ENCODE data around the gene MLLT1. TPM values are rescaled to one million over a fixed set of nuclear protein-coding genes. Genes with fewer than 3 reads are reported as not detected.

Gene MLLT1
- total RNA-seq, 1 experiment from 2014 or later = 55.0 TPM

GRCh38 chr19:6239871-6240676 is 39.7 kb downstream of the MLLT1 start:
- H4K20me1 ChIP-seq (ENCODE audit: insufficient read depth) = no peaks in the 10 kb centered on the region; the same call in 1 of the 2 replicates
- TF ChIP-seq EGR1 (IDR thresholded peaks at IDR 0.05; ENCODE audit: low read depth) (no peak), CBX3 (IDR thresholded peaks at IDR 0.05; ENCODE audit: low read depth) (no peak), POLR2A (IDR thresholded peaks at IDR 0.05; ENCODE audit: borderline replicate concordance, extremely low read depth, insufficient read depth, insufficient read length) (no peak)
- intact Hi-C loops (cut with micrococcal nuclease) = no loop called here

GRCh38 chr19:6239401-6239844 is 40.4 kb downstream of the MLLT1 start:
- Histone ChIP-seq H3K27ac (ENCODE audit: low read depth, low read length) (no peak overlapping the region), H3K9me2 (ENCODE audit: insufficient read depth) (no peaks in the 10 kb centered on the region), H3K9ac (ENCODE audit: low read length) (no peak overlapping the region), H4K20me1 (ENCODE audit: insufficient read depth) (no peaks in the 10 kb centered on the region; the same call in 1 of the 2 replicates), H2AFZ (ENCODE audit: low read depth, low read length, poor library complexity, severe bottlenecking) (no peak overlapping the region), H3K4me2 (ENCODE audit: low read length) (no peak overlapping the region), H3K36me3 (ENCODE audit: control insufficient read depth in 1 of 2, insufficient read depth in 2 of 2, low read length in 2 of 2) (no peaks in the 10 kb centered on the region), H3K4me1 (ENCODE audit: control insufficient read depth in 1 of 2, insufficient read depth in 2 of 2, low read length in 2 of 2) (peaks cover 0 to 8% of the 10 kb centered on the region in 2 experiments; a peak in 2 of 4 replicates), H3K9me3 (ENCODE audit: control insufficient read depth in 1 of 2, insufficient read depth in 1 of 2, low read depth in 1 of 2, low read length in 2 of 2) (no peaks in the 10 kb centered on the region), H3K79me2 (ENCODE audit: insufficient read depth, low read length) (peaks cover 86% of the 10 kb centered on the region), H3K27me3 (ENCODE audit: insufficient read depth, low read length) (no peaks in the 10 kb centered on the region), H3K4me3 (replicated peaks in 1 of 2; ENCODE audit: low read depth in 1 of 2, low read length in 2 of 2) (no peak overlapping the region)
- RAD21 ChIA-PET (ENCODE audit: low non-redundant PET in 1 of 2, low total read pairs in 2 of 2, uncharacterized antibody in 2 of 2, unreplicated experiment in 2 of 2) = no interaction called here
- ATAC-seq = no peak
- no peak for DNase-seq (ENCODE audit: low read depth, low spot score)
- BruUV-seq (replicated peaks) = no TSS peak
- POLR2A ChIA-PET = no interaction called here
- intact Hi-C loops (cut with micrococcal nuclease) = no loop called here
- CTCF ChIA-PET = no interaction called here
- TF ChIP-seq EGR1 (IDR thresholded peaks at IDR 0.05; ENCODE audit: low read depth) = no peak
- no peak for TF ChIP-seq ATF3 (IDR thresholded peaks at IDR 0.05)
- TF ChIP-seq EZH2 (IDR thresholded peaks at IDR 0.05) = no peak
- no peak for TF ChIP-seq ZFX (IDR thresholded peaks at IDR 0.05)
- TF ChIP-seq CEBPB (IDR thresholded peaks at IDR 0.05; ENCODE audit: low read depth) = no peak
- TF ChIP-seq RAD21 (IDR thresholded peaks at IDR 0.05; ENCODE audit: low read depth) = no peak
- TF ChIP-seq CBX3 (IDR thresholded peaks at IDR 0.05; ENCODE audit: low read depth) = no peak
- no peak for TF ChIP-seq ZBTB33 (IDR thresholded peaks at IDR 0.05; ENCODE audit: extremely low read depth, insufficient replicate concordance, low read length)
- TF ChIP-seq FOSL1 (IDR thresholded peaks at IDR 0.05; ENCODE audit: low read depth) = no peak
- TF ChIP-seq ZNF274 (IDR thresholded peaks at IDR 0.05; ENCODE audit: low read depth, low read length) = no peak
- no peak for TF ChIP-seq JUND (IDR thresholded peaks at IDR 0.05)
- TF ChIP-seq EZH2phosphoT487 (IDR thresholded peaks at IDR 0.05; ENCODE audit: borderline replicate concordance) = no peak
- TF ChIP-seq REST (IDR thresholded peaks at IDR 0.05; ENCODE audit: low read depth) = no peak
- TF ChIP-seq YY1 (IDR thresholded peaks at IDR 0.05; ENCODE audit: extremely low read depth, insufficient replicate concordance, low read depth, low read length) = no peak

More at GRCh38 chr19:6239871-6240676, 39.7 kb downstream of the MLLT1 start:
- no peak overlapping the region for H3K4me3 ChIP-seq (replicated peaks in 1 of 2; ENCODE audit: low read depth in 1 of 2, low read length in 2 of 2)
- DNase-seq (ENCODE audit: low read depth, low spot score) = no peak
- H3K9me2 ChIP-seq (ENCODE audit: insufficient read depth) = no peaks in the 10 kb centered on the region
- CTCF ChIA-PET = no interaction called here
- H2AFZ ChIP-seq (ENCODE audit: low read depth, low read length, poor library complexity, severe bottlenecking) = no peak overlapping the region
- H3K9me3 ChIP-seq (ENCODE audit: control insufficient read depth in 1 of 2, insufficient read depth in 1 of 2, low read depth in 1 of 2, low read length in 2 of 2) = no peaks in the 10 kb centered on the region
- RAD21 ChIA-PET (ENCODE audit: low non-redundant PET in 1 of 2, low total read pairs in 2 of 2, uncharacterized antibody in 2 of 2, unreplicated experiment in 2 of 2) = no interaction called here
- POLR2A ChIA-PET = no interaction called here
- no TSS peak for BruUV-seq (replicated peaks)
- no peak overlapping the region for H3K9ac ChIP-seq (ENCODE audit: low read length)
- peaks cover 86% of the 10 kb centered on the region for H3K79me2 ChIP-seq (ENCODE audit: insufficient read depth, low read length)
- no peak for ATAC-seq
- H3K4me1 ChIP-seq (ENCODE audit: control insufficient read depth in 1 of 2, insufficient read depth in 2 of 2, low read length in 2 of 2) = peaks cover 0 to 8% of the 10 kb centered on the region in 2 experiments; a peak in 2 of 4 replicates
- H3K27me3 ChIP-seq (ENCODE audit: insufficient read depth, low read length) = no peaks in the 10 kb centered on the region
- no peak overlapping the region for H3K27ac ChIP-seq (ENCODE audit: low read depth, low read length)
- H3K36me3 ChIP-seq (ENCODE audit: control insufficient read depth in 1 of 2, insufficient read depth in 2 of 2, low read length in 2 of 2) = no peaks in the 10 kb centered on the region
- no peak overlapping the region for H3K4me2 ChIP-seq (ENCODE audit: low read length)
